Activated T-helper 2 cell treated with anti-CD3 and anti-CD28 coated beads, Interferon-gamma antibody, Interleukin-2, Interleukin-4, amounts not matched to agents 10 μg/mL and 5 μg/mL and 100 μg/mL, durations not matched to agents 14 hours and 24 hours and 36 hours (primary cell): Measurements from ENCODE around the gene MRPL21. TPM values are rescaled to one million over a fixed set of nuclear protein-coding genes. Genes with fewer than 3 reads are reported as not detected.

ENCODE experiments used
- DNase-seq: peaks from one replicate; pipeline ENCODE4 v3.0.0; 2021; ENCODE audit warnings: low spot score
- H3K27ac Mint-ChIP-seq: one replicate; pipeline ENCODE4 v1.8.0; 2021; ENCODE audit warnings: mixed read lengths
- H3K27me3 Mint-ChIP-seq: one replicate; pipeline ENCODE4 v1.8.0; 2021; ENCODE audit warnings: low read depth, mixed read lengths
- H3K36me3 Mint-ChIP-seq: one replicate; pipeline ENCODE4 v1.8.0; 2021; ENCODE audit warnings: low read depth, mixed read lengths
- H3K4me1 Mint-ChIP-seq: one replicate; pipeline ENCODE4 v1.8.0; 2021; ENCODE audit warnings: low read depth, mixed read lengths
- H3K4me3 Mint-ChIP-seq: one replicate; pipeline ENCODE4 v1.8.0; 2021; ENCODE audit warnings: low read depth, mild to moderate bottlenecking, moderate library complexity, mixed read lengths
- H3K9me3 Mint-ChIP-seq: one replicate; pipeline ENCODE4 v1.8.0; 2021; ENCODE audit warnings: mixed read lengths
- intact Hi-C: fragments of 100-400 bp; cut with micrococcal nuclease; formaldehyde crosslinking; loops from one replicate; pipeline ENCODE4 v1.15.1; 2023
- total RNA-seq: library from RNA; stranded (reverse); gene quantifications from 2 replicates; pipeline ENCODE4 v1.2.3, GENCODE V29; 2022

MRPL21 gene
- total RNA-seq, 1 donor from 2014 or later: 106 TPM

GRCh38 chr11:68939583-68940555, 36.2 kb upstream of the MRPL21 start:
- no peak overlapping the region for H3K27ac Mint-ChIP-seq
- no peak overlapping the region for H3K4me3 Mint-ChIP-seq
- DNase-seq: no peak
- intact Hi-C loops: no loop called here
- H3K27me3 Mint-ChIP-seq: no peaks in the 10 kb centered on the region
- no peaks in the 10 kb centered on the region for H3K9me3 Mint-ChIP-seq
- H3K36me3 Mint-ChIP-seq: peaks cover 16% of the 10 kb centered on the region
- H3K4me1 Mint-ChIP-seq: no peaks in the 10 kb centered on the region

- peaks cover 16% of the 10 kb centered on the region for H3K36me3 Mint-ChIP-seq
- intact Hi-C loops: no loop called here
- no peak for DNase-seq
- H3K27ac Mint-ChIP-seq: no peak overlapping the region
- no peaks in the 10 kb centered on the region for H3K9me3 Mint-ChIP-seq
- H3K4me1 Mint-ChIP-seq: no peaks in the 10 kb centered on the region
- no peaks in the 10 kb centered on the region for H3K27me3 Mint-ChIP-seq
- no peak overlapping the region for H3K4me3 Mint-ChIP-seq
Measured at GRCh38 chr11:68938816-68939582, 35.4 kb upstream of the MRPL21 start.

- no peak for DNase-seq
- Mint-ChIP-seq H3K9me3 (no peaks in the 10 kb centered on the region), H3K36me3 (peaks cover 16% of the 10 kb centered on the region), H3K4me3 (no peak overlapping the region), H3K27ac (no peak overlapping the region), H3K4me1 (no peaks in the 10 kb centered on the region), H3K27me3 (no peaks in the 10 kb centered on the region)
- intact Hi-C loops: no loop called here
Measured at GRCh38 chr11:68938088-68938487, 34.5 kb upstream of the MRPL21 start.

- intact Hi-C loops: no loop called here
- H3K4me3 Mint-ChIP-seq: no peak overlapping the region
- no peaks in the 10 kb centered on the region for H3K9me3 Mint-ChIP-seq
- H3K27ac Mint-ChIP-seq: no peak overlapping the region
- no peaks in the 10 kb centered on the region for H3K4me1 Mint-ChIP-seq
- peaks cover 16% of the 10 kb centered on the region for H3K36me3 Mint-ChIP-seq
- H3K27me3 Mint-ChIP-seq: no peaks in the 10 kb centered on the region
- DNase-seq: no peak
Measured at GRCh38 chr11:68936676-68937620, 33.3 kb upstream of the MRPL21 start.

GRCh38 chr11:68936358-68936636, 32.7 kb upstream of the MRPL21 start:
- intact Hi-C loops: no loop called here
- Mint-ChIP-seq H3K4me3 (no peak overlapping the region), H3K4me1 (no peaks in the 10 kb centered on the region), H3K27me3 (no peaks in the 10 kb centered on the region), H3K36me3 (peaks cover 16% of the 10 kb centered on the region), H3K9me3 (no peaks in the 10 kb centered on the region), H3K27ac (no peak overlapping the region)
- DNase-seq: no peak

GRCh38 chr11:68935516-68936357, 32.1 kb upstream of the MRPL21 start:
- Mint-ChIP-seq H3K27me3 (no peaks in the 10 kb centered on the region), H3K27ac (no peak overlapping the region), H3K4me3 (no peak overlapping the region), H3K4me1 (no peaks in the 10 kb centered on the region), H3K9me3 (no peaks in the 10 kb centered on the region), H3K36me3 (peaks cover 14% of the 10 kb centered on the region)
- intact Hi-C loops: no loop called here
- no peak for DNase-seq

- no peaks in the 10 kb centered on the region for H3K9me3 Mint-ChIP-seq
- H3K27me3 Mint-ChIP-seq: no peaks in the 10 kb centered on the region
- intact Hi-C loops: no loop called here
- peaks cover 14% of the 10 kb centered on the region for H3K36me3 Mint-ChIP-seq
- DNase-seq: no peak
- no peak overlapping the region for H3K27ac Mint-ChIP-seq
- H3K4me3 Mint-ChIP-seq: no peak overlapping the region
- no peaks in the 10 kb centered on the region for H3K4me1 Mint-ChIP-seq
Measured at GRCh38 chr11:68935066-68935465, 31.4 kb upstream of the MRPL21 start.

- intact Hi-C loops: no loop called here
- Mint-ChIP-seq H3K27me3 (no peaks in the 10 kb centered on the region), H3K27ac (no peak overlapping the region), H3K36me3 (peaks cover 18% of the 10 kb centered on the region), H3K4me1 (no peaks in the 10 kb centered on the region), H3K9me3 (no peaks in the 10 kb centered on the region), H3K4me3 (no peak overlapping the region)
- no peak for DNase-seq
Measured at GRCh38 chr11:68934666-68935065, 31.0 kb upstream of the MRPL21 start.

GRCh38 chr11:68934321-68934645, 30.7 kb upstream of the MRPL21 start:
- intact Hi-C loops: no loop called here
- DNase-seq: no peak
- Mint-ChIP-seq H3K27ac (no peak overlapping the region), H3K36me3 (peaks cover 22% of the 10 kb centered on the region), H3K4me1 (no peaks in the 10 kb centered on the region), H3K4me3 (no peak overlapping the region), H3K9me3 (no peaks in the 10 kb centered on the region), H3K27me3 (no peaks in the 10 kb centered on the region)

GRCh38 chr11:68933605-68934320, 30.1 kb upstream of the MRPL21 start:
- Mint-ChIP-seq H3K27me3 (no peaks in the 10 kb centered on the region), H3K9me3 (no peaks in the 10 kb centered on the region), H3K36me3 (peaks cover 24% of the 10 kb centered on the region), H3K4me1 (no peaks in the 10 kb centered on the region), H3K4me3 (no peak overlapping the region), H3K27ac (no peak overlapping the region)
- no peak for DNase-seq
- intact Hi-C loops: no loop called here

GRCh38 chr11:68932933-68933577, 29.4 kb upstream of the MRPL21 start:
- intact Hi-C loops: no loop called here
- H3K4me3 Mint-ChIP-seq: no peak overlapping the region
- no peaks in the 10 kb centered on the region for H3K9me3 Mint-ChIP-seq
- H3K36me3 Mint-ChIP-seq: peaks cover 24% of the 10 kb centered on the region
- no peak for DNase-seq
- no peaks in the 10 kb centered on the region for H3K27me3 Mint-ChIP-seq
- H3K27ac Mint-ChIP-seq: no peak overlapping the region
- H3K4me1 Mint-ChIP-seq: no peaks in the 10 kb centered on the region
